ENCODE results near the gene UTF1.

The UTF1 gene

GRCh38 chr10:133211141-133211830 is 18.7 kb upstream of the UTF1 start:
- no peak for DNase-seq (ENCODE audit: extremely low read depth, low read depth)
- TF ChIP-seq CTCF (IDR thresholded peaks at IDR 0.05; ENCODE audit: low read depth, low read length), result no peak

- no peak for TF ChIP-seq CTCF (IDR thresholded peaks at IDR 0.05; ENCODE audit: low read depth, low read length)
- DNase-seq (ENCODE audit: extremely low read depth, low read depth), result no peak
These were observed 17.8 kb upstream of the UTF1 start for GRCh38 chr10:133211959-133212852.

- no peak for DNase-seq (ENCODE audit: extremely low read depth, low read depth)
These were observed 17.0 kb upstream of the UTF1 start for GRCh38 chr10:133212853-133213494.

GRCh38 chr10:133213641-133214467 is 16.2 kb upstream of the UTF1 start:
- no peak for DNase-seq (ENCODE audit: extremely low read depth, low read depth)

More at GRCh38 chr10:133212853-133213494, 17.0 kb upstream of the UTF1 start:
- TF ChIP-seq CTCF (IDR thresholded peaks at IDR 0.05; ENCODE audit: low read depth, low read length), result no peak

GRCh38 chr10:133214468-133215410 is 15.3 kb upstream of the UTF1 start:
- DNase-seq (ENCODE audit: extremely low read depth, low read depth), result no peak
- TF ChIP-seq CTCF (IDR thresholded peaks at IDR 0.05; ENCODE audit: low read depth, low read length), result no peak

More at GRCh38 chr10:133213641-133214467, 16.2 kb upstream of the UTF1 start:
- TF ChIP-seq CTCF (IDR thresholded peaks at IDR 0.05; ENCODE audit: low read depth, low read length), result no peak

- DNase-seq (ENCODE audit: extremely low read depth, low read depth), result no peak
These were observed 14.4 kb upstream of the UTF1 start for GRCh38 chr10:133215586-133215985.

More at GRCh38 chr10:133215586-133215985, 14.4 kb upstream of the UTF1 start:
- TF ChIP-seq CTCF (IDR thresholded peaks at IDR 0.05; ENCODE audit: low read depth, low read length), result no peak
